Transverse colon (tissue), 4 donors: ENCODE results near the gene RAB30. TPM values are rescaled to one million over a fixed set of nuclear protein-coding genes. Genes with fewer than 3 reads are reported as not detected.

Experiments used
- DNase-seq: peaks from one replicate; pipeline ENCODE4 v3.0.0-alpha.2; 2019
- H3K27ac ChIP-seq, 4 donors: fragments of 200-600 bp; sonication (generic); 2 replicates each; pipeline ENCODE4 v1.5.1; 2016 to 2018; ENCODE audit warnings: inconsistent platforms in 4 of 4
- H3K27me3 ChIP-seq: fragments of 200-600 bp; sonication (generic); 2 replicates; pipeline ENCODE4 v1.5.1; 2017; ENCODE audit warnings: inconsistent platforms
- H3K36me3 ChIP-seq, 4 donors: fragments of 200-600 bp; sonication (generic); 2 replicates each; pipeline ENCODE4 v1.5.1; 2017 to 2019; ENCODE audit warnings: inconsistent platforms in 4 of 4
- H3K4me1 ChIP-seq, 4 donors: fragments of 200-600 bp; sonication (generic); 2 replicates each; pipeline ENCODE4 v1.5.1; 2017 to 2020; ENCODE audit warnings: inconsistent platforms in 4 of 4
- H3K4me3 ChIP-seq, 4 donors: fragments of 200-600 bp; sonication (generic); 1 replicate in 1 of 4; 2 replicates in 3 of 4; pipeline versions ENCODE4 v1.5.1 to v1.6.1; 2017 to 2019; ENCODE audit warnings: inconsistent platforms in 4 of 4
- H3K9me3 ChIP-seq, 2 donors: fragments of 200-600 bp; sonication (generic); 2 replicates each; pipeline ENCODE4 v1.5.1; 2017 to 2019; ENCODE audit warnings: inconsistent platforms in 2 of 2
- CTCF ChIP-seq, 5 experiments: fragments of 200-600 bp in 3 of 5; fragments of 450-650 bp in 2 of 5; sonication (generic) in 3 of 5; IDR thresholded peaks; 1 replicate in 2 of 5; 2 replicates in 3 of 5; pipeline ENCODE4 v1.5.1; 2016 to 2017; ENCODE audit warnings: antibody characterized with exemption in 5 of 5, inconsistent platforms in 3 of 5, mild to moderate bottlenecking in 2 of 5, moderate library complexity in 1 of 5
- EP300 ChIP-seq: sonication (generic); formaldehyde crosslinking; IDR thresholded peaks from one replicate; pipeline ENCODE4 v1.6.1; 2017; ENCODE audit warnings: antibody characterized with exemption, low read depth
- POLR2A ChIP-seq: fragments of 450-650 bp; IDR thresholded peaks from one replicate; pipeline ENCODE4 v1.6.1; 2016; ENCODE audit warnings: antibody characterized with exemption, mild to moderate bottlenecking, moderate library complexity
- POLR2AphosphoS5 ChIP-seq, 3 donors: sonication (generic); formaldehyde crosslinking; IDR thresholded peaks; one replicate each; pipeline ENCODE4 v1.6.1; 2016; ENCODE audit warnings: antibody characterized with exemption in 3 of 3
- WGBS, 2 donors: methylation state at CpG; one replicate each; pipeline ENCODE4 v1.1.5; 2018; ENCODE audit warnings: low coverage in 1 of 2; 5-methylcytosine and 5-hydroxymethylcytosine counted together
- in situ Hi-C, 4 donors: fragments of 200-750 bp; cut with MboI; loops; one replicate each; pipeline versions ENCODE4 v1.15.0 to v1.15.1; 2017; ENCODE audit warnings: low sequenced_read_pairs in 3 of 4, low pct_ligation_motif_present in 1 of 4, low pct_unique_long_range_greater_than_20kb in 1 of 4
- intact Hi-C: fragments of 100-400 bp; cut with DNase I; formaldehyde crosslinking; loops from one replicate; pipeline ENCODE4 v1.15.1; 2023; ENCODE audit warnings: low total_unique reads
- total RNA-seq, 4 donors: library from RNA; depleted of rRNA; stranded (reverse); fragments of >200 nt; gene quantifications; one replicate each; pipeline ENCODE4 v1.1.0, GENCODE V29; 2016

RAB30 gene
- total RNA-seq, 4 donors from 2014 or later = 2.2 to 29.9 (median 14.5) TPM

DNA sequence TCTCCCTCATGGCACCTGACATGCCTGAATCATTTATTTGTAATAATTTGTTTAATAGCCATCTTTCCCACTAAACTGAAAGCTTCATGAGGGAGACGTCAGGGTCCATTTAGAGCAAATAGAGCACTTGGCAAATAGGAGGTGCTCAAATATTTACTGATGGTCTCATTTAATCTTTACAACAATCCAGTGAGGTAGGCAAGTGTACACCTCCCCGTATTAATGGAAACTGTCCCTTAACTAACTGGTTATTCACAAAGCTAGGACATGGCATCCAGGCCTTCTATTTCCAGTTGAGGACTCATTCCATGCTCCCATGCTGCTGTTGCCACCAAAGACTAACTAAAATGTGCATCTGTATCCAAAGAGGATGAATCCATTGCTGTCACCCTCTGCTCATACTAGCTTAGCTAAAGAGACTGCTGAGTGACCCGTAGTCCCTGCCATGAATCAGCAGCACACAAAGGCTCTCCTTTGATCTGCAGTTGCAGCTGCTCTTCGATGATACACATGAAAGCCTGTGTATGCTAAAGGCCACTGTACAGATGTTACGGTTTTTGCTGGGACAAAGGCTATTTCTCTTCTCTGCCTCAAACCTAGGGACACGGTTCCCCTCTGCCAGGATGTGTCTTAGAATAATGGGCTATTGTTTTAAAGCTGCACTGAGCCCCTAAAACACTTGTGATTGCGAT, 82.6 kb downstream of the RAB30 start:
- in situ Hi-C loops (no loop called here), intact Hi-C loops (no loop called here)
- Histone ChIP-seq H3K4me3 (no peak overlapping the region), H3K27ac (no peak overlapping the region), H3K9me3 (no peaks in the 10 kb centered on the region), H3K27me3 (no peaks in the 10 kb centered on the region), H3K36me3 (peaks cover 0 to 8% (median 3%) of the 10 kb centered on the region in 4 donors), H3K4me1 (no peaks in the 10 kb centered on the region)
- TF ChIP-seq EP300 = no peak
- TF ChIP-seq CTCF (IDR thresholded peaks at IDR 0.05) = no peak
- no peak for TF ChIP-seq POLR2AphosphoS5 (IDR thresholded peaks at IDR 0.05)
- no peak for DNase-seq
- WGBS, 2 donors = 44 to 73% methylated on average over 2 to 7 of the region's 7 CpGs

GRCh38 chr11:82987997-82988396, 83.7 kb downstream of the RAB30 start:
- intact Hi-C loops = no loop called here
- in situ Hi-C loops = no loop called here
- Histone ChIP-seq H3K4me3 (no peak overlapping the region), H3K27ac (no peak overlapping the region), H3K4me1 (no peaks in the 10 kb centered on the region), H3K27me3 (no peaks in the 10 kb centered on the region), H3K9me3 (no peaks in the 10 kb centered on the region), H3K36me3 (peaks cover 0 to 8% (median 3%) of the 10 kb centered on the region in 4 donors)
- 92 to 98% methylated on average over 2 of the region's 2 CpGs for WGBS, 2 donors
- TF ChIP-seq EP300 = no peak
- no peak for TF ChIP-seq CTCF (IDR thresholded peaks at IDR 0.05)
- no peak for TF ChIP-seq POLR2AphosphoS5 (IDR thresholded peaks at IDR 0.05)
- TF ChIP-seq POLR2A = no peak
- DNase-seq = no peak

DNA sequence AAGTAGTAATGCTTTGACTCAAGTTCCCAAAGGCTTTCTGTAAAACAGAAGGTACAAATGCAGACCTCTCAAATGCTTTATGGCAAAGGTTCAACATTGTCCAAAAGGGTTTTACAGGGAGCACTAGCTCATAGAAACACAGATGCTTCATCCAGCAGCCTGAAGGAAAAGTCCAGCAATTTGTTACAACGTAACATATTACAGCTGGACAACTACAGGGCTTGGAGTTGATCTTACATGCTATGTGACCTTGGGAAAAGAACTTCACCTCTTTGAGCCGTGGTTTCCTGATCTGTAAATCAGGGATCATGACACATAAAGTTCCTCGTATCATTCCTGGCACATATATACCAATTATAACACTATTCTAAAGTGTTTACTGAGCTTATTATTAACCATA, 85.3 kb downstream of the RAB30 start:
- intact Hi-C loops (no loop called here), in situ Hi-C loops (no loop called here)
- H3K9me3 ChIP-seq = no peaks in the 10 kb centered on the region
- TF ChIP-seq CTCF (IDR thresholded peaks at IDR 0.05) (no peak), EP300 (no peak), POLR2A (no peak), POLR2AphosphoS5 (IDR thresholded peaks at IDR 0.05) (no peak)
- WGBS, 2 donors = 23 to 54% methylated on average over 2 to 3 of the region's 3 CpGs
- no peak for DNase-seq
- H3K4me1 ChIP-seq = no peaks in the 10 kb centered on the region
- H3K27me3 ChIP-seq = no peaks in the 10 kb centered on the region
- H3K4me3 ChIP-seq = no peak overlapping the region
- no peak overlapping the region for H3K27ac ChIP-seq
- H3K36me3 ChIP-seq = peaks cover 0 to 13% (median 6%) of the 10 kb centered on the region in 4 donors

DNA sequence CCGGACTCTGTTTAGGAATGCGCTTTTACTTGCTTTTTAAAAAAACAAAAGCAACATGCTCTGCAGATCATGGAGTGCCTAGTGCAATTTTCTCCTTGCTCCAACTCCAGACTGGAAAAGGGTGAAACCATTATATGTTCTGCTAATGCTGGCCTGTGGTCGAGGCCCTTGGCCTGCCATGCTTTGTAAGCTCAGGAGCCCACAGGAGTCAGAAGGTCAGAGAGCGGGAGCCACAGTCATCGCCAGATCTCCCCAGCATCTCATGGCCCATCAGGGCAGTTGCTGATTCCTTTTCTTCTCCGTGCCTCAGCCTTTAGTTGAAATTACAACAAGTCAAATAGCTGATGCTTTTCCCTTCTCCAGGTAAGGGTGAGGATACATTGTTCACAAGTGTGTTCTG, 89.8 kb downstream of the RAB30 start:
- 94% methylated on average over 6 of the region's 6 CpGs; no CpG with 5 or more reads in 1 of the 2 donors for WGBS, 2 donors
- Histone ChIP-seq H3K9me3 (no peaks in the 10 kb centered on the region), H3K4me3 (no peak overlapping the region), H3K36me3 (peaks cover 0 to 14% (median 6%) of the 10 kb centered on the region in 4 donors), H3K4me1 (no peaks in the 10 kb centered on the region), H3K27ac (no peak overlapping the region), H3K27me3 (no peaks in the 10 kb centered on the region)
- intact Hi-C loops (no loop called here), in situ Hi-C loops (no loop called here)
- DNase-seq = no peak
- TF ChIP-seq POLR2AphosphoS5 (IDR thresholded peaks at IDR 0.05) (no peak), POLR2A (no peak), EP300 (no peak), CTCF (IDR thresholded peaks at IDR 0.05) (no peak)
